Gastrocnemius medialis (tissue), 4 donors: ENCODE data around the gene CELF4.

Source experiments
- POLR2A ChIP-seq, 2 donors: fragments of 450-650 bp; IDR thresholded peaks; one replicate each; pipeline ENCODE4 v1.6.1; 2017; ENCODE audit warnings: antibody characterized with exemption in 2 of 2, mild to moderate bottlenecking in 2 of 2, moderate library complexity in 2 of 2
- TF ChIP-seq, protein P1 (sequence below), 5 experiments: fragments of 450-650 bp in 3 of 5; fragments of 200-600 bp in 2 of 5; sonication (generic) in 2 of 5; IDR thresholded peaks in 4 of 5; conservative IDR thresholded peaks in 1 of 5; 1 replicate in 4 of 5; 2 replicates in 1 of 5; pipeline ENCODE4 v1.5.1; 2016 to 2019; ENCODE audit warnings: antibody characterized with exemption in 5 of 5, mild to moderate bottlenecking in 3 of 5, moderate library complexity in 3 of 5

GRCh38 chr18:37535968-37536367 lies 29.6 kb downstream of the CELF4 start:
- TF ChIP-seq, protein P1, sequence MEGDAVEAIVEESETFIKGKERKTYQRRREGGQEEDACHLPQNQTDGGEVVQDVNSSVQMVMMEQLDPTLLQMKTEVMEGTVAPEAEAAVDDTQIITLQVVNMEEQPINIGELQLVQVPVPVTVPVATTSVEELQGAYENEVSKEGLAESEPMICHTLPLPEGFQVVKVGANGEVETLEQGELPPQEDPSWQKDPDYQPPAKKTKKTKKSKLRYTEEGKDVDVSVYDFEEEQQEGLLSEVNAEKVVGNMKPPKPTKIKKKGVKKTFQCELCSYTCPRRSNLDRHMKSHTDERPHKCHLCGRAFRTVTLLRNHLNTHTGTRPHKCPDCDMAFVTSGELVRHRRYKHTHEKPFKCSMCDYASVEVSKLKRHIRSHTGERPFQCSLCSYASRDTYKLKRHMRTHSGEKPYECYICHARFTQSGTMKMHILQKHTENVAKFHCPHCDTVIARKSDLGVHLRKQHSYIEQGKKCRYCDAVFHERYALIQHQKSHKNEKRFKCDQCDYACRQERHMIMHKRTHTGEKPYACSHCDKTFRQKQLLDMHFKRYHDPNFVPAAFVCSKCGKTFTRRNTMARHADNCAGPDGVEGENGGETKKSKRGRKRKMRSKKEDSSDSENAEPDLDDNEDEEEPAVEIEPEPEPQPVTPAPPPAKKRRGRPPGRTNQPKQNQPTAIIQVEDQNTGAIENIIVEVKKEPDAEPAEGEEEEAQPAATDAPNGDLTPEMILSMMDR (IDR thresholded peaks at IDR 0.05 in 4 of 5, conservative IDR thresholded peaks at IDR 0.05 in 1 of 5), result no peak
- TF ChIP-seq POLR2A (IDR thresholded peaks at IDR 0.05), result no peak
